H1 (cell line): Measurements from ENCODE around the gene DNAJC7. TPM values are rescaled to one million over a fixed set of nuclear protein-coding genes. Genes with fewer than 3 reads are reported as not detected.

ENCODE experiments used
- CTCF ChIA-PET: fragments of 300-600 bp; sonication (Branson Sonifier 250); formaldehyde crosslinking; loops from one replicate; lab custom pipeline; 2021; ENCODE audit not compliant: partially characterized antibody; lab: Charles Lee
- POLR2A ChIA-PET: fragments of 300-600 bp; sonication (Branson Sonifier 250); formaldehyde crosslinking; loops from one replicate; lab custom pipeline; 2021; ENCODE audit warnings: inconsistent platforms; ENCODE audit not compliant: partially characterized antibody; lab: Charles Lee
- DNase-seq, 2 experiments: peaks; one replicate each; pipeline versions ENCODE4 v3.0.0 to v3.0.0-alpha.2; 2010 to 2022; ENCODE audit warnings: low spot score in 2 of 2, low read depth in 1 of 2, mixed read lengths in 1 of 2
- FAIRE-seq: peaks from 2 replicates; lab custom pipeline; 2011; peaks lifted over from hg19 to GRCh38; lab: Jason Lieb, UNC
- H2AFZ ChIP-seq: 2 replicates; pipeline ENCODE4 v1.8.1; 2012; ENCODE audit warnings: low read length, inconsistent platforms
- H2AK5ac ChIP-seq: 2 replicates; pipeline ENCODE4 v1.6.1; 2013; ENCODE audit warnings: low read depth, low read length
- H2BK120ac ChIP-seq: replicated peaks from 2 replicates; pipeline ENCODE3; 2013; ENCODE audit warnings: low read depth, low read length, inconsistent platforms
- H2BK12ac ChIP-seq: 2 replicates; pipeline ENCODE4 v1.6.1; 2013; ENCODE audit warnings: low read depth, low read length
- H2BK15ac ChIP-seq: 2 replicates; pipeline ENCODE4 v1.6.1; 2013; ENCODE audit warnings: low read length
- H2BK20ac ChIP-seq: 2 replicates; pipeline ENCODE4 v1.6.1; 2013; ENCODE audit warnings: low read length
- H2BK5ac ChIP-seq: 2 replicates; pipeline ENCODE4 v1.6.1; 2013; ENCODE audit warnings: low read depth, low read length
- H3K14ac ChIP-seq: 2 replicates; pipeline ENCODE4 v1.6.1; 2013; ENCODE audit warnings: inconsistent platforms; ENCODE audit not compliant: insufficient read length
- H3K18ac ChIP-seq: 2 replicates; pipeline ENCODE4 v1.6.1; 2013; ENCODE audit warnings: low read length; ENCODE audit errors: extremely low read depth
- H3K23ac ChIP-seq: 2 replicates; pipeline ENCODE4 v1.6.1; 2013; ENCODE audit warnings: inconsistent platforms; ENCODE audit not compliant: insufficient read length
- H3K23me2 ChIP-seq: 2 replicates; pipeline ENCODE4 v1.6.1; 2013; ENCODE audit warnings: low read depth, low read length
- H3K27ac ChIP-seq: 2 replicates; pipeline ENCODE4 v1.6.1; 2011; ENCODE audit warnings: low read depth, low read length, inconsistent platforms
- H3K27me3 ChIP-seq, 4 experiments: replicated peaks in 1 of 4; 1 replicate in 1 of 4; 2 replicates in 3 of 4; pipeline versions ENCODE4 v1.6.1 to v1.8.1; 2011 to 2013; ENCODE audit warnings: low read length in 3 of 4, mild to moderate bottlenecking in 3 of 4, inconsistent platforms in 2 of 4, mixed read lengths in 2 of 4, moderate library complexity in 1 of 4; ENCODE audit not compliant: control insufficient read depth in 3 of 4, insufficient read depth in 3 of 4; ENCODE audit errors: extremely low read depth in 1 of 4
- H3K36me3 ChIP-seq, 4 experiments: 2 replicates each; pipeline versions ENCODE4 v1.6.1 to v1.8.1; 2011 to 2013; ENCODE audit warnings: mild to moderate bottlenecking in 4 of 4, low read length in 3 of 4, moderate library complexity in 2 of 4, control low read depth in 1 of 4, inconsistent platforms in 1 of 4; ENCODE audit not compliant: insufficient read depth in 4 of 4, control insufficient read depth in 2 of 4
- H3K4ac ChIP-seq: replicated peaks from 2 replicates; pipeline ENCODE3; 2013; ENCODE audit warnings: low read length, low read depth, mixed read lengths, inconsistent platforms; ENCODE audit not compliant: insufficient read length
- H3K4me1 ChIP-seq, 4 experiments: replicated peaks in 1 of 4; 1 replicate in 1 of 4; 2 replicates in 3 of 4; pipeline versions ENCODE4 v1.6.1 to v1.8.1; 2011 to 2013; ENCODE audit warnings: low read length in 3 of 4, inconsistent platforms in 2 of 4, mixed read lengths in 1 of 4; ENCODE audit not compliant: insufficient read depth in 4 of 4, control insufficient read depth in 3 of 4
- H3K4me2 ChIP-seq, 2 experiments: 2 replicates each; pipeline versions ENCODE4 v1.6.1 to v1.8.1; 2011 to 2013; ENCODE audit warnings: low read depth in 2 of 2, low read length in 2 of 2, control low read depth in 1 of 2, inconsistent platforms in 1 of 2, mild to moderate bottlenecking in 1 of 2; ENCODE audit not compliant: insufficient read depth in 1 of 2
- H3K4me3 ChIP-seq, 4 experiments: fragments of 200-600, 300-600 bp in 1 of 4; sonication (generic), shearing (Covaris generic), sonication (Bioruptor Twin) in 1 of 4; 2 replicates each; pipeline versions ENCODE4 v1.5.1 to v1.8.1; 2011 to 2016; ENCODE audit warnings: low read length in 4 of 4, low read depth in 3 of 4, control low read depth in 2 of 4, inconsistent platforms in 2 of 4, mild to moderate bottlenecking in 2 of 4, mixed read lengths in 1 of 4, moderate library complexity in 1 of 4; ENCODE audit not compliant: insufficient read depth in 2 of 4; ENCODE audit errors: extremely low read depth in 1 of 4
- H3K56ac ChIP-seq: replicated peaks from 2 replicates; pipeline ENCODE3; 2013; ENCODE audit warnings: low read depth, mild to moderate bottlenecking, mixed read lengths, low read length, inconsistent platforms; ENCODE audit not compliant: insufficient read length
- H3K79me1 ChIP-seq: 2 replicates; pipeline ENCODE4 v1.6.1; 2013; ENCODE audit warnings: low read depth, low read length, control low read depth
- H3K79me2 ChIP-seq, 2 experiments: 2 replicates each; pipeline versions ENCODE4 v1.6.1 to v1.8.1; 2012 to 2013; ENCODE audit warnings: low read length in 2 of 2, mild to moderate bottlenecking in 2 of 2, inconsistent platforms in 1 of 2; ENCODE audit not compliant: insufficient read depth in 2 of 2, control insufficient read depth in 1 of 2
- H3K9ac ChIP-seq, 4 experiments: replicated peaks in 1 of 4; 1 replicate in 1 of 4; 2 replicates in 3 of 4; pipeline versions ENCODE4 v1.6.1 to v1.8.1; 2011 to 2013; ENCODE audit warnings: low read depth in 3 of 4, low read length in 3 of 4, control low read depth in 2 of 4, mild to moderate bottlenecking in 2 of 4, moderate library complexity in 2 of 4, inconsistent platforms in 1 of 4; ENCODE audit errors: extremely low read depth in 1 of 4
- H3K9me3 ChIP-seq, 2 experiments: 2 replicates each; pipeline versions ENCODE4 v1.6.1 to v1.8.1; 2012 to 2013; ENCODE audit warnings: mild to moderate bottlenecking in 2 of 2, moderate library complexity in 2 of 2, control low read depth in 1 of 2, inconsistent platforms in 1 of 2, low read depth in 1 of 2, low read length in 1 of 2, mixed read lengths in 1 of 2; ENCODE audit not compliant: insufficient read depth in 2 of 2
- H4K20me1 ChIP-seq, 2 experiments: replicated peaks in 1 of 2; 2 replicates each; pipeline versions ENCODE3 to v1.8.1; 2011 to 2013; ENCODE audit warnings: inconsistent platforms in 2 of 2, low read length in 2 of 2, mild to moderate bottlenecking in 1 of 2; ENCODE audit not compliant: insufficient read depth in 2 of 2, control insufficient read depth in 1 of 2
- H4K5ac ChIP-seq: 2 replicates; pipeline ENCODE4 v1.6.1; 2013; ENCODE audit warnings: low read length, low read depth, mixed read lengths, inconsistent platforms; ENCODE audit not compliant: insufficient read length
- H4K8ac ChIP-seq: 2 replicates; pipeline ENCODE4 v1.8.0; 2013; ENCODE audit warnings: mild to moderate bottlenecking, moderate library complexity, low read length, inconsistent platforms; ENCODE audit not compliant: insufficient read depth; ENCODE audit errors: extremely low read depth
- H4K91ac ChIP-seq: replicated peaks from 2 replicates; pipeline ENCODE3; 2013; ENCODE audit warnings: low read length, mixed read lengths, inconsistent platforms; ENCODE audit not compliant: insufficient read length
- BRCA1 ChIP-seq: IDR thresholded peaks from 2 replicates; pipeline ENCODE4 v1.6.1; 2012; ENCODE audit warnings: low read depth, low read length, improper control_type of control experiment
- CHD1 ChIP-seq: IDR thresholded peaks from 2 replicates; pipeline ENCODE4 v1.6.1; 2012; ENCODE audit warnings: low read depth, low read length, improper control_type of control experiment
- CREB1 ChIP-seq: IDR thresholded peaks from 2 replicates; pipeline ENCODE4 v1.6.1; 2012; ENCODE audit warnings: inconsistent platforms
- FOSL1 ChIP-seq: IDR thresholded peaks from 2 replicates; pipeline ENCODE4 v1.6.1; 2011; ENCODE audit warnings: mild to moderate bottlenecking, low read depth, low read length, moderate library complexity; ENCODE audit not compliant: insufficient read depth
- HDAC6 ChIP-seq: IDR thresholded peaks from one replicate; pipeline ENCODE4 v1.7.1; 2012; ENCODE audit warnings: low read depth, mild to moderate bottlenecking, inconsistent platforms, low read length, moderate library complexity
- NANOG ChIP-seq: IDR thresholded peaks from 2 replicates; pipeline ENCODE4 v1.6.1; 2011; ENCODE audit warnings: low read length, low read depth, mild to moderate bottlenecking, inconsistent platforms; ENCODE audit not compliant: insufficient read depth, poor library complexity, severe bottlenecking
- NRF1 ChIP-seq: IDR thresholded peaks from 2 replicates; pipeline ENCODE4 v1.6.1; 2011; ENCODE audit warnings: mild to moderate bottlenecking, low read depth, low read length, improper control_type of control experiment
- POLR2AphosphoS5 ChIP-seq: IDR thresholded peaks from 2 replicates; pipeline ENCODE4 v1.6.1; 2011; ENCODE audit warnings: low read depth, low read length
- RBBP5 ChIP-seq: IDR thresholded peaks from 2 replicates; pipeline ENCODE4 v1.7.1; 2012; ENCODE audit warnings: low read depth, mild to moderate bottlenecking, inconsistent platforms, low read length, moderate library complexity, borderline replicate concordance
- RNF2 ChIP-seq: fragments of 200-900, 300-1000 bp; sonication (generic); IDR thresholded peaks from 2 replicates; pipeline ENCODE4 v1.7.1; 2016; ENCODE audit warnings: borderline replicate concordance, low read depth, mild to moderate bottlenecking, antibody characterized with exemption, low read length; ENCODE audit not compliant: poor library complexity, severe bottlenecking; ENCODE audit errors: missing control alignments
- SIRT6 ChIP-seq: IDR thresholded peaks from one replicate; pipeline ENCODE4 v1.7.1; 2012; ENCODE audit warnings: low read length, inconsistent platforms
- TCF12 ChIP-seq: IDR thresholded peaks from 2 replicates; pipeline ENCODE4 v1.6.1; 2011; ENCODE audit warnings: low read depth, mild to moderate bottlenecking, low read length
- TEAD4 ChIP-seq: IDR thresholded peaks from 2 replicates; pipeline ENCODE4 v1.6.1; 2012; ENCODE audit warnings: low read depth, low read length, inconsistent platforms, mixed read lengths
- WGBS, 2 experiments: shearing (Covaris generic) in 1 of 2; methylation state at CpG; one replicate each; pipeline versions ENCODE4 v1.1.6 to v1.1.7; 2013 to 2015; ENCODE audit warnings: low lambda C conversion rate in 2 of 2, mixed read lengths in 2 of 2, inconsistent platforms in 1 of 2, low coverage in 1 of 2, missing lambda C conversion rate in 1 of 2; ENCODE audit not compliant: insufficient replicate concordance in 2 of 2, insufficient coverage in 1 of 2, insufficient read length in 1 of 2; ENCODE audit errors: extremely low coverage in 1 of 2, missing lambda C conversion rate in 1 of 2; 5-methylcytosine and 5-hydroxymethylcytosine counted together
- polyA plus RNA-seq, 7 experiments: library from polyadenylated mRNA; depleted of rRNA in 3 of 7; stranded (reverse) in 5 of 7; unstranded in 2 of 7; fragments of >200 nt in 5 of 7; fragments of 200-250 nt in 2 of 7; gene quantifications; 1 replicate in 5 of 7; 2 replicates in 1 of 7; 4 replicates in 1 of 7; pipeline versions ENCODE4 v1.2.1 to v1.2.3, GENCODE V29; 2011 to 2013; ENCODE audit warnings: missing spikeins in 2 of 7, mixed read lengths in 2 of 7
- total RNA-seq: library from RNA; stranded (reverse); fragmentation: NEBNext Ultra II Directional; extraction: Animal tissue kit (Norgen Biotek cat#: 25700); gene quantifications from 2 replicates; pipeline ENCODE4 v1.2.1, GENCODE V29; 2021

The DNAJC7 gene
- total and polyA plus RNA-seq, 2 of the 8 experiments (the other 6 are each of a cell fraction or from before 2014, with no cell fraction given): 31.0 to 148 TPM

DNA sequence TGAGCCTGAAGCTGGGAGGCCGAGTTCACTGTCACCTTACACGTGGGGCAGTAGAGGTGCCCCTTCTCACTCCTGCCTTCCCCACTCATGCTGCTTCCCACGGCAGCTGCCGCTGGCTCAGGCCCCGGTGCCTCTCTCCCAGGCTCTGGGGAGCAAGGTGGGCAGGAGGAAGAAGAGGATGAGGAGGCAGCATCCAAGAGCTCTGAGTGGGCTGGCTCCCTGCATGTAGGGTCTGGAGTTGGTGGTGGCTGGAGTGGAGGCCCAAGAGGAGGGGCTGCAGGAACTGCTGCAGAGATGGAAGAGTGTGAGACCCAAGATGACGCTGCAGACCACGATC lies 11.5 kb upstream of the DNAJC7 start:
- no peak overlapping the region for H3K27ac ChIP-seq
- POLR2A ChIA-PET: interaction anchor here (0.9 to 6.0 kb wide), 12 partner anchors 9 to 508 kb away, joined by 3 to 51 read pairs (median 3); partner anchors contain the start of genes DHX58, DNAJC7 and NKIRAS2
- TF ChIP-seq NANOG (no peak), NRF1 (no peak), HDAC6 (no peak), BRCA1 (no peak), POLR2AphosphoS5 (no peak), RNF2 (no peak), TEAD4 (no peak), FOSL1 (no peak), CREB1 (no peak), TCF12 (no peak), SIRT6 (no peak), CHD1 (no peak), RBBP5 (no peak)

More for the DNA sequence above, 11.5 kb upstream of the DNAJC7 start:
- no peak for DNase-seq
- Histone ChIP-seq H3K9me3 (no peaks in the 10 kb centered on the region), H3K36me3 (peaks cover 1 to 9% (median 5%) of the 10 kb centered on the region in 4 experiments; a peak in 5 of 8 replicates), H3K4me2 (no peak overlapping the region), H4K5ac (no peak overlapping the region), H3K23me2 (0 out of 2 replicates have a peak, but pooled peaks cover 2% of the 10 kb centered on the region), H2BK20ac (0 out of 2 replicates have a peak overlapping the region, but pooled peaks have one; percentile 72), H2AK5ac (no peak overlapping the region), H2BK15ac (no peak overlapping the region), H4K8ac (no peak overlapping the region), H3K14ac (no peak overlapping the region), H2AFZ (no peak overlapping the region), H2BK5ac (no peak overlapping the region; the same call in 1 of the 2 replicates), H2BK120ac (no peak overlapping the region), H4K20me1 (no peaks in the 10 kb centered on the region), H3K18ac (peak overlapping the region; percentile 60; the same call in 1 of the 2 replicates), H2BK12ac (no peak overlapping the region; the same call in 1 of the 2 replicates), H3K56ac (no peak overlapping the region), H3K79me1 (0 out of 2 replicates have a peak, but pooled peaks cover 2% of the 10 kb centered on the region), H3K4ac (no peak overlapping the region), H3K9ac (no peak overlapping the region), H3K4me3 (no peak overlapping the region), H3K27me3 (no peaks in the 10 kb centered on the region), H3K23ac (no peak overlapping the region), H3K4me1 (peaks cover 0 to 12% (median 5%) of the 10 kb centered on the region in 4 experiments; a peak in 4 of 7 replicates), H4K91ac (peak overlapping the region; percentile 8), H3K79me2 (no peaks in the 10 kb centered on the region)
- CTCF ChIA-PET: interaction anchor here (0.7 to 38.8 kb wide), 21 partner anchors 12 to 194 kb away, joined by 3 to 1084 read pairs (median 5); partner anchors contain the start of genes CNP, DHX58, DNAJC7 and HSPB9
- FAIRE-seq: no peak
- 82% methylated on average over 6 of the region's 7 CpGs; no CpG with 5 or more reads in 1 of the 2 experiments for WGBS, 2 experiments
